ENCODE data around the gene TCF25. TPM values are rescaled to one million over a fixed set of nuclear protein-coding genes. Genes with fewer than 3 reads are reported as not detected.
A peak's percentile ranks its signal among the peaks of the same experiment; 100 is the strongest.

Gene TCF25
- total and polyA plus RNA-seq, 8 donors, result 124 to 748 (median 216) TPM

DNA sequence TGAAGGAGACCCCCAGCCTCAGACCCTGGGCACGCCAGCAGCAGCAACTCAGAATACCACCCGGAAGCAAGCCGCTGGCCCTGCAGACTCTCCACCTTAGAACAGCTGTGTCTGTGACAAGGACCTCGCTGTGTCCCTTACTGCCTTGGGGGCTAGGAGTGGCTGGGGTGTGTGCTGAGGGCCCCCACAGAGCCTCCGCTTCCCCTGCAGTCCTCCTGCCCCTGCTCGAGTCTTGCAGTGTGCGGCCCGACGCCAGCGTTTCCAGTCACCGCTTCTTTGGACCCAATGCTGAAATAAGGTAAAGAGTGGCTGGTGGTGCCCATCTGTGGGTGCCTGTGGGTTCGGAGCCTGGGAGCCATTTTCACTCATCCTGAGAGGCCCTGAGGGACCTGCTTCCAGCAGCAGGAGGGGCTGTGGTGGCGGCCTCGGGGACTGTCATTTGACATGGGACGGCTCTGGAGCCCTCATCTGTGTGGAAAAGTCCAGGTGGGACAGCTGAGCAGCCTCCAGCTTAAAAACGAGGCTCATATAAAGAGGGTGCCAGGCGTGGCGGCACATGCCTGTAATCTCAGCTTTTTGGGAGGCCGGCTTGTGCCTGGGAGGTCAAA lies 30.6 kb downstream of the TCF25 start:
- no peak for DNase-seq
- Histone ChIP-seq H3K27me3 (no peaks in the 10 kb centered on the region), H3K4me1 (no peaks in the 10 kb centered on the region), H3K9me3 (no peaks in the 10 kb centered on the region), H3K27ac (no peak overlapping the region), H3K4me3 (no peak overlapping the region), H3K36me3 (peaks cover 66 to 88% (median 86%) of the 10 kb centered on the region in 4 donors)
- intact Hi-C loops (cut with DNase I; ENCODE audit: low total_unique reads), result no loop called here
- 88 to 92% (median 89%) methylated on average over 18 to 19 of the region's 19 CpGs for WGBS, 5 donors
- no peak for TF ChIP-seq POLR2A (IDR thresholded peaks at IDR 0.05)
- TF ChIP-seq, protein P1, sequence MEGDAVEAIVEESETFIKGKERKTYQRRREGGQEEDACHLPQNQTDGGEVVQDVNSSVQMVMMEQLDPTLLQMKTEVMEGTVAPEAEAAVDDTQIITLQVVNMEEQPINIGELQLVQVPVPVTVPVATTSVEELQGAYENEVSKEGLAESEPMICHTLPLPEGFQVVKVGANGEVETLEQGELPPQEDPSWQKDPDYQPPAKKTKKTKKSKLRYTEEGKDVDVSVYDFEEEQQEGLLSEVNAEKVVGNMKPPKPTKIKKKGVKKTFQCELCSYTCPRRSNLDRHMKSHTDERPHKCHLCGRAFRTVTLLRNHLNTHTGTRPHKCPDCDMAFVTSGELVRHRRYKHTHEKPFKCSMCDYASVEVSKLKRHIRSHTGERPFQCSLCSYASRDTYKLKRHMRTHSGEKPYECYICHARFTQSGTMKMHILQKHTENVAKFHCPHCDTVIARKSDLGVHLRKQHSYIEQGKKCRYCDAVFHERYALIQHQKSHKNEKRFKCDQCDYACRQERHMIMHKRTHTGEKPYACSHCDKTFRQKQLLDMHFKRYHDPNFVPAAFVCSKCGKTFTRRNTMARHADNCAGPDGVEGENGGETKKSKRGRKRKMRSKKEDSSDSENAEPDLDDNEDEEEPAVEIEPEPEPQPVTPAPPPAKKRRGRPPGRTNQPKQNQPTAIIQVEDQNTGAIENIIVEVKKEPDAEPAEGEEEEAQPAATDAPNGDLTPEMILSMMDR (IDR thresholded peaks at IDR 0.05), result no peak
- no peak for TF ChIP-seq EP300 (IDR thresholded peaks at IDR 0.05)
- no peak for TF ChIP-seq POLR2AphosphoS5 (IDR thresholded peaks at IDR 0.05)

DNA sequence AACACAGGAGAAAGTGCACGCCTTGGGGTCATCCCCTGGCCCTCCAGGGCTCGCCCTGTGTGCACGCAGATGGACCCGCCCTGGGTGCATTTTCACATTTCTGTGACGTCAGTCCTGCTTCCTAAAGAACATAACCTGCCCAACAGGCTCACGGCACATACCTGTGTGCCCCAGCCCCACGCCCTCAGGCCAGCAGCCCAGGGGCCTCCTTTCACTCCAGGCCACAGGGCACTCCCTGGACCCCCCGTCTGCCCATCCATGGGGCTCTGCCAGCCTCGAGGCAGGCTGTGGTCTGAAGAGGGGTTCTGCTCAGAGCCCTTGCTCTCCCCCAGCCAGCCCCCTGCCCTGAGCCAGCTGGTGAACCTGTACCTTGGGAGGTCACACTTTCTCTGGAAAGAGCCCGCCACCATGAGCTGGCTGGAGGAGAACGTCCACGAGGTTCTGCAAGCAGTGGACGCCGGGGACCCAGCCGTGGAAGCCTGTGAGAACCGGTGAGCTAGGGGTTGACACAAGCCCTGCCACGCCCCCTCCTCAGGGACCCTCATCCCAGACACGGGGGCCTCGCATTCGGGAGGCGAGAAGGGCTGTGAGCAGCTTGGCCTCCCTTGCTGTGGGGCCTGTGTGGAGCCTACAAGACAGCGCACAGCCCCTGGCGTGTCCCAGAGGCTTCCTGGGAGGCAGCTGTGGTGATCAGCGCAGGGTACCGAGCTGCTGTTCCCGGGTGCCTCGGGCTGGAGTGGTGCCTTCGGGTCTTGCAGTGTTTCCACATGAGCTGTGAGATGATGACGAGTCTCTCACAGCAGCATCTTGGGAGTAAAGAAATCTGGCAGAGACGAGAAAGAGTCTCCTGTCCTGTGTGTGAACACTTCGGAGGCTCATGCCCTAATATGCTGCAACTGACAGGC lies 31.5 kb downstream of the TCF25 start:
- peaks cover 61 to 88% (median 86%) of the 10 kb centered on the region in 4 donors for H3K36me3 ChIP-seq
- H3K9me3 ChIP-seq, result no peaks in the 10 kb centered on the region
- no peak overlapping the region for H3K27ac ChIP-seq
- peak in 1 of 2 donors; percentile 81 for DNase-seq
- H3K4me1 ChIP-seq, result peaks cover 0 to 4% (median under 1%) of the 10 kb centered on the region in 4 donors
- 82 to 86% (median 83%) methylated on average over 27 to 31 of the region's 31 CpGs for WGBS, 5 donors
- H3K27me3 ChIP-seq, result no peaks in the 10 kb centered on the region
- H3K4me3 ChIP-seq, result no peak overlapping the region
- intact Hi-C loops (cut with DNase I; ENCODE audit: low total_unique reads), result no loop called here
- no peak for TF ChIP-seq POLR2AphosphoS5 (IDR thresholded peaks at IDR 0.05)
- no peak for TF ChIP-seq POLR2A (IDR thresholded peaks at IDR 0.05)
- TF ChIP-seq, protein P1 (IDR thresholded peaks at IDR 0.05), result no peak
- no peak for TF ChIP-seq EP300 (IDR thresholded peaks at IDR 0.05)

DNA sequence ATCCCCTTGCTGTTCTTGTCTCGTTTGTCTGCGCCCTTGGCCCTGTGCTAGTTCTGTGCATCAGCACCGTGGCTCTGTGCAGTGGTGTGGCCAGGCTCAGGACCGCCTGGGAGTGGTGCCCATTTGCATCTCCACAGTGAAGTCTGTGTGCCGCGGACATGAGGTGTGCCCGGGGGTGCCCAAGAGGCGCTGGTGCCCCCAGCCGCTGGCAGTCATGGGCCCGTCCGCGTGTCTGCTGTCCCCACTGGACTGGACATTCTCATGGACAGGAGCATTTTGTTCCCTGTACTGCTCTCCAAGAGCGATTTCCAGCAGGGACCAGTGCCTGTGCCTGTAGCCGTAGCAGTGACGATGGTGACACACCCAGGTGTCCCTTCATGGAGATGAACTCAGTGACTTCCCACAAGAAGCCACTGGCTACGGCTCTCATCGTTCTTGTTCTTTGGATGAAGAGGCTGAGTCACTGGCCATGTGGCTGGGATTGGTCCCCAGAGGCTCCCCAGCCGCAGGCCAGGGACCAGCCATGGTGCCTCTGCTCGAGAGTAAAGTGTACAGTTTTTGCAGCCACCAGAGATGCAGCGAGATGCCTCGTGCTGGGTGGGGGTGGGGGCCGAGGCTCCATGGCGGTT lies 32.2 kb downstream of the TCF25 start:
- intact Hi-C loops (cut with DNase I; ENCODE audit: low total_unique reads), result no loop called here
- peaks cover 55 to 88% (median 85%) of the 10 kb centered on the region in 4 donors for H3K36me3 ChIP-seq
- H3K4me1 ChIP-seq, result peaks cover 0 to 10% (median 4%) of the 10 kb centered on the region in 4 donors
- H3K27me3 ChIP-seq, result no peaks in the 10 kb centered on the region
- H3K27ac ChIP-seq, result no peak overlapping the region
- no peak for DNase-seq
- no peaks in the 10 kb centered on the region for H3K9me3 ChIP-seq
- TF ChIP-seq, protein P1 (IDR thresholded peaks at IDR 0.05), result no peak
- TF ChIP-seq EP300 (IDR thresholded peaks at IDR 0.05) (no peak), POLR2AphosphoS5 (IDR thresholded peaks at IDR 0.05) (no peak), POLR2A (IDR thresholded peaks at IDR 0.05) (no peak)
- 91 to 96% (median 93%) methylated on average over 11 to 23 of the region's 23 CpGs for WGBS, 5 donors
- no peak overlapping the region for H3K4me3 ChIP-seq
